Measurements from ENCODE around the gene C16orf78.

C16orf78 gene, protein sequence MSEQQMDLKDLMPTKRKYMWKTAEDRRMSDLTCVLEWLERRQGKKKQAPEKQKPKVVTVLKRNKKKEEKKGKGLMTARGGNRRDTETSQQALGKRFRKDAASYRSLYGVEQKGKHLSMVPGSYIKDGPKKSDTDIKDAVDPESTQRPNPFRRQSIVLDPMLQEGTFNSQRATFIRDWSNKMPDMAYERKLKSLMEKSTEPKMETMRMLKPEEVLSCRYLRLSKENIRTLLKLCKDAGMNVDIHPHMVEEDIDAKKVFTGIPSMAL

GRCh38 chr16:49373504-49373903 lies at the start of gene C16orf78:
Gene C16orf78, plus strand, starts transcription at chr16:49373804. Its CDS starts 136 bp downstream, at chr16:49373940.
- DNase-seq = no peak

- DNase-seq = no peak
Observed at GRCh38 chr16:49324703-49325102, 48.9 kb upstream of the C16orf78 start.

- no peak for DNase-seq
Observed at GRCh38 chr16:49327466-49327865, 46.1 kb upstream of the C16orf78 start.

- DNase-seq = no peak
Observed at GRCh38 chr16:49328325-49328724, 45.3 kb upstream of the C16orf78 start.

GRCh38 chr16:49330562-49331201 lies 42.9 kb upstream of the C16orf78 start:
- no peak for DNase-seq

- no peak for DNase-seq
Observed at GRCh38 chr16:49332589-49333258, 40.9 kb upstream of the C16orf78 start.

- no peak for DNase-seq
Observed at GRCh38 chr16:49333259-49333597, 40.4 kb upstream of the C16orf78 start.

- no peak for DNase-seq
Observed at GRCh38 chr16:49335828-49336227, 37.8 kb upstream of the C16orf78 start.

DNA sequence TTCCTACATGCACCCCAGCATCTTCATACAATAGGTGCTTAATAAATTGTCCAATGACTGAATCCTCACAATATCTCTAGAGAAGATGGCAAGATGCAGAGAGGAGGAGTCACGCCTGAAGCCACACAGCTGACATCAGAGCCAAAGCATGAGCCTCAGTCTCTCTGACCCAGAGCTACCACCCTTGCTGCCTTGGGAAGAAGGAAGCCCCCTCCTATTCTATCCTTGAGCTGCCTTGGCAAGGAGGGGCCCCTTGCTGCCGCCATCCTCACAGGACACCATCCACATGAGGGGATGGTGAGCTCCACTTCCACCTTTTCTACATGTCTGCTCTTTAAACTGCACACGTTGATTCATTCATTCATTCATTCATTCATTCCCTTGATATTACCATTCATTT lies 37.0 kb upstream of the C16orf78 start:
- no peak for DNase-seq

DNA sequence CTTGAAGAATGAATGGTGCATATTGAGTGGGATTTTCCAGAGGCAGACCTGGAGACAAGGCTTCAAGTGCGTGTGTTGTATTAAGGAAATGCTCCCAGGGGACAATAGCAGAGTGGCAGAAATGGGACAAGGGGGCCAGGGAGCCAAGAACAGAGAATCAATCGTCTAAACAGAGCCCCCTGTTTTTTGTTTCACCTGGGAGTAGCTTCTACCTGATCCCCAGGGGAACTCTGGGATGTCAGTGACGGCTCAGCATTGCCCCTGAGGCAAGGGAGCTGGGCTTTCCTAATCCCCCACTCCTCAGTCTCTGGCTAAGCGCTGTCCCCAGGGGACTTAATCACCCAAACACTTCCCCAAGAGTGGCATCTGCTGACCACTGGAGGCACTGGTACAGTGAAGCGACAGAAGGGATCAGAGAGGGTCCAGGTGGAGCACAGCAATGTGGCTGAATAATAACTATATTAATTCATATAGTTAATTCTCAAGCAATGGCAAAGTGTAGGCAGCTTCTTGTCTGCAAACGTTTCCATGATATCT lies 35.7 kb upstream of the C16orf78 start:
- DNase-seq = no peak

- DNase-seq = no peak
Observed at GRCh38 chr16:49338611-49339265, 34.9 kb upstream of the C16orf78 start.

DNA sequence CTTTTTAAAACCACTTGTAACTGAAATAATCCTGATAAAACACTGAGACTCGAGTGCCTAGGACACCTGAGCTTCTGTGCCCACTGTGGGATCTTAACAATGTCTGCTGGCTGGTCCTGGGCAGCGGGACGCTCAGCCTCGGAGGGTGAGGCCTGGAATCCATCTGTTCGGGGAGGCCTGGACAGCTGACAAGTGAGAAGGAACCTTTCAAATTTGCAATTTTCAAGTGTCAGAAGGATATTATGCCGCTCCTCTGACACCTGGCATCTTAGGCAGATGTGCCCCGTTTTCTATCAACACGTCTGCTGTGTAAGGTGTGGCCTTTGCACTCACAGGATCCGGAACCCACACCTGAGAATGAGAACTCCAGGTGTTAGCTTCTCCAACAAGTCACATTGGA lies 33.1 kb upstream of the C16orf78 start:
- DNase-seq = no peak

GRCh38 chr16:49341706-49342105 lies 31.9 kb upstream of the C16orf78 start:
- DNase-seq = no peak

GRCh38 chr16:49342336-49343265 lies 31.0 kb upstream of the C16orf78 start:
- DNase-seq = no peak

- DNase-seq = no peak
Observed at GRCh38 chr16:49343291-49343690, 30.3 kb upstream of the C16orf78 start.

DNA sequence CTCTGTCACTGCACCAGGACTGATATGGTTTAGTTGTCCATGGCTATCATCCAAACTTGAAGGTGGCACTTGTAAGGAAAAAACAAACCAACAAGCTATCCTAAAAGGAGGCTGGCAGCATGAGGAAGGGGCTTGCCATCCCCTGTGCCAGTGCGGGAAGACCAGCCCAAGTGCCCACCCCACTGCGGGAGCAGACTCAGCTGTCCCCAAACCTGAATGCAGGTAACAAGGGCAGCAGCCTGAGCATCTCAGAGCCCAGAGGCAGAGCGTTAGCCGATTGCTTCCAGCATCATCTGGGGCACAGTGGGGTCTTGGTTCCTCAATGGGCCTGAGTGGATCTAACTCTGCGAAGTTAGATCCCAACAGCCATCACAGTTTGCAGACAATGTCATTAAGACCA lies 29.2 kb upstream of the C16orf78 start:
- DNase-seq = no peak

DNA sequence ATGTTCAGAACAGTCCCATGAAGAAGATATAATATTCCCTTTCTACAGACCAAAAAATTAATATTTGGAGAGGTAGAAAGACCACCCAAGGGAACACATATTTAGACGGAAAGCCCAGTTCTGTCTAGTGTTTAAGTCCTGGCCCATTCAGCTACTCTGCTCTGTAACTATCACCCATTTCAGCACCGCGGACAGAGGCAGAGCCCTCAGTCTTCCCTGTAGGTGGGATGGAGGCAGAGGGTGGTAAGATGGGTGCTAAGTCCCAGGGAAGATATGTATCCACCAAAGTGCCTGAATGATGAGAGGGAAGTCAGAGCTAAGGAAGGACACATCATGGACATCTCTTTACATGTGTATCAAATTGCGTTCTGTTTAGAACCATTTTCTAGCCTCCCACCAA lies 27.8 kb upstream of the C16orf78 start:
- no peak for DNase-seq

- no peak for DNase-seq
Observed at GRCh38 chr16:49346459-49346858, 27.1 kb upstream of the C16orf78 start.

DNA sequence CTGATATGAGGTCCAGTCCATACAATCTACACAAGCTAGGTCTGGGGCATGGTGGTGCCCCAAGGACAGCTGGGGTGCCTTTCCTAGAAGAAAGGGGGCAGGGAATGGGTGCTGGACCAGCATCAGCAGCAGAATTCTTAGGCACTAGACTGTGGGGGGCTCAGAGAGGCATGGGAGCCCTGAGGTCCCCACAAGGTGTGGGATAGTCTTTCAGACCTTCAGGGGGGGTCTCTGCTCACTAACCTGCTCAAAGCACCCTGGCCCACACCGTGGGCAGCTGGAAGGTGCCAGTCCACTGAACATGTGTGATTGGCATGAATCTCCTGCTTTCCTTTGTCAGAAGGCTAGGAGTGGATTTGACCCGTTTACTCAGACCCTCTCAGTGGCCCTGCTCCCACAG lies 26.1 kb upstream of the C16orf78 start:
- DNase-seq = no peak

GRCh38 chr16:49348408-49349176 lies 25.0 kb upstream of the C16orf78 start:
- DNase-seq = no peak

DNA sequence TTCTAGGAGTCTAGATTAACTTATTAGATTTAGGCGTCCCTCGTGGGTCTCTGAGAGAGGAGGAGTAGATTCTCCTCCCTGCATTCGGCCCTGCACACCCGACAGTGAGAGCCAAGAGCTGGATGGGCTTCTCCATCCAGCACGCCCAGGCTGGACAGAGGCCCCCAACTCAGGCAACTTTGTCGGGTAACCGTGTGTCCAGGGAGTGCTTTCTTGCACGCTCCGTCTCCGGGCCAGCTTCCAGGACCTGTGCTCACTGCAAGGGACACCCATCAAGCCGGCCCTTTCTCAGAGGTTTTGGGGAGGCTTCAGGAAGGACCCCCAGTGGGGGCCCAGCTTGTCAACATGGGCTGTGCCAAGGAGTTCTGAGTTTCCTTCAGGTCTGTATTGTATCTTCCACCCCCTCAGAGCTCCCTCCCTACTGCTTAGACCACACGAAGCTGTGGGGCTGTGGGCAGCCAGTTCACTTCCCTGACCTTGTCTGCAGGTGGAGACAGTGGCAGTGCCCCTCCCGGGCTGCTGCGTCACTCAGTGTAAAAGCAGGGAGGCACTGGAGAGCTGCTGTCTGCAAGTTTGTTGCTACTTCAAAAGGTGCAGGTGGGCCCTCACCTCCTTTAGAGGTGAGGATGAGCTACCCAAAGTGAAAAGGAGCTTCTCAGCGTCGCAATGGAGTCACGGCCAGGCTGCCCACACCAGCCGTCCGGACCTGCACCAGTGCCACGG lies 24.0 kb upstream of the C16orf78 start:
- DNase-seq = no peak

Measured in NCI-H2081 treated with DMSO at 0.1 percent for 48 hours (cell line).